ENCODE results near the gene MDFIC2. TPM values are rescaled to one million over a fixed set of nuclear protein-coding genes. Genes with fewer than 3 reads are reported as not detected.
"Not testable (repeated sequence)": the region's sequence is repeated elsewhere in the genome, so short reads cannot be mapped to it uniquely, and the experiment has no call there.

The MDFIC2 gene
- total and polyA plus RNA-seq, 2 donors (not counting 3 experiments of a cell fraction or from before 2014, with no cell fraction given), result not detected

GRCh38 chr3:70218471-70218870 lies 94.0 kb downstream of the MDFIC2 start:
- Histone ChIP-seq H3K79me2 (ENCODE audit: control insufficient read depth, insufficient read depth, low read length) (no peaks in the 10 kb centered on the region), H4K20me1 (replicated peaks; ENCODE audit: control insufficient read depth, extremely low read depth, insufficient read depth, low read length) (no peaks in the 10 kb centered on the region), H3K27me3 (ENCODE audit: control insufficient read depth in 2 of 2, insufficient read depth in 2 of 2, low read length in 2 of 2) (no peaks in the 10 kb centered on the region), H3K27ac (ENCODE audit: insufficient read depth, low read depth, low read length) (no peak overlapping the region), H3K9ac (replicated peaks; ENCODE audit: extremely low read depth, insufficient read depth, low read length) (no peak overlapping the region), H2AFZ (ENCODE audit: low read depth, low read length) (no peak overlapping the region), H3K9me1 (replicated peaks; ENCODE audit: control insufficient read depth, extremely low read depth, insufficient read depth, low read length) (no peaks in the 10 kb centered on the region), H3K36me3 (ENCODE audit: control insufficient read depth in 2 of 2, extremely low read depth in 1 of 2, insufficient read depth in 2 of 2, low read length in 2 of 2) (no peaks in the 10 kb centered on the region), H3K4me3 (replicated peaks in 1 of 3; ENCODE audit: insufficient read depth in 1 of 3, low read depth in 1 of 3, low read length in 3 of 3) (no peak overlapping the region), H3K4me1 (ENCODE audit: control insufficient read depth, extremely low read depth, insufficient read depth, low read length) (no peaks in the 10 kb centered on the region), H3K4me2 (ENCODE audit: insufficient read depth, low read length) (no peak overlapping the region), H3K9me3 (replicated peaks; ENCODE audit: control insufficient read depth, insufficient read depth, low read length) (no peaks in the 10 kb centered on the region)
- FAIRE-seq (no peak), DNase-seq (ENCODE audit: low read depth, low spot score) (no peak)
- ChIA-PET POLR2A (no interaction called here), CTCF (interaction anchor here (1.1 to 1.5 kb wide), 3 partner anchors 9 to 13 kb away, joined by 3 to 5 read pairs (median 5); no protein-coding TSS in a partner anchor)
- intact Hi-C loops (cut with micrococcal nuclease), result no loop called here
- dilution Hi-C loops (cut with MboI; ENCODE audit: extremely low pct_ligation_motif_present, low sequenced_read_pairs), result no loop called here
- TF ChIP-seq JUN (IDR thresholded peaks at IDR 0.05; ENCODE audit: borderline replicate concordance, insufficient read depth, insufficient read length, low read depth), result no peak
- TF ChIP-seq FOS (IDR thresholded peaks at IDR 0.05; ENCODE audit: borderline replicate concordance, insufficient read depth, low read length), result no peak
- TF ChIP-seq MYC (IDR thresholded peaks at IDR 0.05; ENCODE audit: low read depth, low read length), result no peak
- no peak for TF ChIP-seq POLR2AphosphoS5 (IDR thresholded peaks at IDR 0.05; ENCODE audit: insufficient read depth, low read depth, low read length)
- no peak for TF ChIP-seq CTCF (IDR thresholded peaks at IDR 0.05; ENCODE audit: extremely low read depth in 1 of 2, insufficient read depth in 1 of 2, low read depth in 1 of 2, low read length in 2 of 2)
- no peak for TF ChIP-seq POLR2A (IDR thresholded peaks at IDR 0.05; ENCODE audit: low read depth, low read length)
- no peak for TF ChIP-seq MAX (IDR thresholded peaks at IDR 0.05; ENCODE audit: insufficient read depth, insufficient read length)
- TF ChIP-seq EZH2 (IDR thresholded peaks at IDR 0.05; ENCODE audit: borderline replicate concordance, low read depth, low read length, severe bottlenecking), result no peak
- no peak for TF ChIP-seq GATA2 (IDR thresholded peaks at IDR 0.05; ENCODE audit: insufficient read depth, insufficient read length, low read depth, low read length)
- no TSS peak for BruUV-seq (replicated peaks)

- H3K4me3 ChIP-seq (replicated peaks in 1 of 3; ENCODE audit: insufficient read depth in 1 of 3, low read depth in 1 of 3, low read length in 3 of 3); H3K79me2 ChIP-seq (ENCODE audit: control insufficient read depth, insufficient read depth, low read length); H3K9me1 ChIP-seq (replicated peaks; ENCODE audit: control insufficient read depth, extremely low read depth, insufficient read depth, low read length); H3K4me1 ChIP-seq (ENCODE audit: control insufficient read depth, extremely low read depth, insufficient read depth, low read length); H3K27me3 ChIP-seq (ENCODE audit: control insufficient read depth in 2 of 2, insufficient read depth in 2 of 2, low read length in 2 of 2); BruUV-seq (replicated peaks); FAIRE-seq; intact Hi-C loops (cut with micrococcal nuclease); dilution Hi-C loops (cut with MboI; ENCODE audit: extremely low pct_ligation_motif_present, low sequenced_read_pairs); H3K36me3 ChIP-seq (ENCODE audit: control insufficient read depth in 2 of 2, extremely low read depth in 1 of 2, insufficient read depth in 2 of 2, low read length in 2 of 2); H2AFZ ChIP-seq (ENCODE audit: low read depth, low read length); DNase-seq (ENCODE audit: low read depth, low spot score); POLR2A ChIA-PET; H3K9ac ChIP-seq (replicated peaks; ENCODE audit: extremely low read depth, insufficient read depth, low read length); H3K27ac ChIP-seq (ENCODE audit: insufficient read depth, low read depth, low read length); H4K20me1 ChIP-seq (replicated peaks; ENCODE audit: control insufficient read depth, extremely low read depth, insufficient read depth, low read length); H3K4me2 ChIP-seq (ENCODE audit: insufficient read depth, low read length); H3K9me3 ChIP-seq (replicated peaks; ENCODE audit: control insufficient read depth, insufficient read depth, low read length): not testable (repeated sequence)
- CTCF ChIA-PET, result interaction anchor here (1.0 kb wide), 1 partner anchor 10 kb away, joined by 4 read pairs; no protein-coding TSS in a partner anchor
These were observed 101.2 kb downstream of the MDFIC2 start for GRCh38 chr3:70211274-70211673.
